ENCODE data around the gene ADORA1.

The ADORA1 gene

GRCh38 chr1:203135636-203136305 lies 8.2 kb downstream of the ADORA1 start:
- no peak for TF ChIP-seq ZNF274 (IDR thresholded peaks at IDR 0.05; ENCODE audit: low read depth, low read length)
- no peak overlapping the region for H3K4me3 ChIP-seq (ENCODE audit: low read length)

GRCh38 chr1:203136409-203137042 lies 9.0 kb downstream of the ADORA1 start:
- TF ChIP-seq ZNF274 (IDR thresholded peaks at IDR 0.05; ENCODE audit: low read depth, low read length): no peak

GRCh38 chr1:203137324-203137723 lies 9.8 kb downstream of the ADORA1 start:
- TF ChIP-seq ZNF274 (IDR thresholded peaks at IDR 0.05; ENCODE audit: low read depth, low read length): no peak
- no peak overlapping the region for H3K4me3 ChIP-seq (ENCODE audit: low read length)

More at GRCh38 chr1:203136409-203137042, 9.0 kb downstream of the ADORA1 start:
- no peak overlapping the region for H3K4me3 ChIP-seq (ENCODE audit: low read length)

GRCh38 chr1:203138066-203138465 lies 10.5 kb downstream of the ADORA1 start:
- H3K4me3 ChIP-seq (ENCODE audit: low read length): no peak overlapping the region
- no peak for TF ChIP-seq ZNF274 (IDR thresholded peaks at IDR 0.05; ENCODE audit: low read depth, low read length)

GRCh38 chr1:203139976-203140475 lies 12.5 kb downstream of the ADORA1 start:
- TF ChIP-seq ZNF274 (IDR thresholded peaks at IDR 0.05; ENCODE audit: low read depth, low read length): no peak
- H3K4me3 ChIP-seq (ENCODE audit: low read length): no peak overlapping the region

- no peak overlapping the region for H3K4me3 ChIP-seq (ENCODE audit: low read length)
These were observed 13.4 kb downstream of the ADORA1 start for GRCh38 chr1:203140743-203141520.

GRCh38 chr1:203142124-203142523 lies 14.6 kb downstream of the ADORA1 start:
- no peak overlapping the region for H3K4me3 ChIP-seq (ENCODE audit: low read length)
- TF ChIP-seq ZNF274 (IDR thresholded peaks at IDR 0.05; ENCODE audit: low read depth, low read length): no peak

More at GRCh38 chr1:203140743-203141520, 13.4 kb downstream of the ADORA1 start:
- TF ChIP-seq ZNF274 (IDR thresholded peaks at IDR 0.05; ENCODE audit: low read depth, low read length): no peak

GRCh38 chr1:203142684-203143408 lies 15.3 kb downstream of the ADORA1 start:
- H3K4me3 ChIP-seq (ENCODE audit: low read length): no peak overlapping the region
- no peak for TF ChIP-seq ZNF274 (IDR thresholded peaks at IDR 0.05; ENCODE audit: low read depth, low read length)

- TF ChIP-seq ZNF274 (IDR thresholded peaks at IDR 0.05; ENCODE audit: low read depth, low read length): no peak
- no peak overlapping the region for H3K4me3 ChIP-seq (ENCODE audit: low read length)
These were observed 16.1 kb downstream of the ADORA1 start for GRCh38 chr1:203143641-203144040.

GRCh38 chr1:203144661-203145060 lies 17.1 kb downstream of the ADORA1 start:
- no peak overlapping the region for H3K4me3 ChIP-seq (ENCODE audit: low read length)
- TF ChIP-seq ZNF274 (IDR thresholded peaks at IDR 0.05; ENCODE audit: low read depth, low read length): no peak

GRCh38 chr1:203145321-203146041 lies 18.0 kb downstream of the ADORA1 start:
- no peak overlapping the region for H3K4me3 ChIP-seq (ENCODE audit: low read length)
- no peak for TF ChIP-seq ZNF274 (IDR thresholded peaks at IDR 0.05; ENCODE audit: low read depth, low read length)

- no peak for TF ChIP-seq ZNF274 (IDR thresholded peaks at IDR 0.05; ENCODE audit: low read depth, low read length)
- no peak overlapping the region for H3K4me3 ChIP-seq (ENCODE audit: low read length)
These were observed 18.5 kb downstream of the ADORA1 start for GRCh38 chr1:203146042-203146369.

- no peak for TF ChIP-seq ZNF274 (IDR thresholded peaks at IDR 0.05; ENCODE audit: low read depth, low read length)
These were observed 19.0 kb downstream of the ADORA1 start for GRCh38 chr1:203146537-203146936.

More at GRCh38 chr1:203146537-203146936, 19.0 kb downstream of the ADORA1 start:
- H3K4me3 ChIP-seq (ENCODE audit: low read length): no peak overlapping the region
